ENCODE data around the gene ABHD17A. TPM values are rescaled to one million over a fixed set of nuclear protein-coding genes. Genes with fewer than 3 reads are reported as not detected.

Gene ABHD17A
- total and polyA plus RNA-seq, 9 of the 15 experiments (the other 6 are each of a cell fraction or from before 2014, with no cell fraction given) = 0.04 to 135 (median 21.8) TPM; not detected in 1

GRCh38 chr19:1905863-1906375 lies 20.6 kb upstream of the ABHD17A start (continued):
- TF ChIP-seq, protein P1, sequence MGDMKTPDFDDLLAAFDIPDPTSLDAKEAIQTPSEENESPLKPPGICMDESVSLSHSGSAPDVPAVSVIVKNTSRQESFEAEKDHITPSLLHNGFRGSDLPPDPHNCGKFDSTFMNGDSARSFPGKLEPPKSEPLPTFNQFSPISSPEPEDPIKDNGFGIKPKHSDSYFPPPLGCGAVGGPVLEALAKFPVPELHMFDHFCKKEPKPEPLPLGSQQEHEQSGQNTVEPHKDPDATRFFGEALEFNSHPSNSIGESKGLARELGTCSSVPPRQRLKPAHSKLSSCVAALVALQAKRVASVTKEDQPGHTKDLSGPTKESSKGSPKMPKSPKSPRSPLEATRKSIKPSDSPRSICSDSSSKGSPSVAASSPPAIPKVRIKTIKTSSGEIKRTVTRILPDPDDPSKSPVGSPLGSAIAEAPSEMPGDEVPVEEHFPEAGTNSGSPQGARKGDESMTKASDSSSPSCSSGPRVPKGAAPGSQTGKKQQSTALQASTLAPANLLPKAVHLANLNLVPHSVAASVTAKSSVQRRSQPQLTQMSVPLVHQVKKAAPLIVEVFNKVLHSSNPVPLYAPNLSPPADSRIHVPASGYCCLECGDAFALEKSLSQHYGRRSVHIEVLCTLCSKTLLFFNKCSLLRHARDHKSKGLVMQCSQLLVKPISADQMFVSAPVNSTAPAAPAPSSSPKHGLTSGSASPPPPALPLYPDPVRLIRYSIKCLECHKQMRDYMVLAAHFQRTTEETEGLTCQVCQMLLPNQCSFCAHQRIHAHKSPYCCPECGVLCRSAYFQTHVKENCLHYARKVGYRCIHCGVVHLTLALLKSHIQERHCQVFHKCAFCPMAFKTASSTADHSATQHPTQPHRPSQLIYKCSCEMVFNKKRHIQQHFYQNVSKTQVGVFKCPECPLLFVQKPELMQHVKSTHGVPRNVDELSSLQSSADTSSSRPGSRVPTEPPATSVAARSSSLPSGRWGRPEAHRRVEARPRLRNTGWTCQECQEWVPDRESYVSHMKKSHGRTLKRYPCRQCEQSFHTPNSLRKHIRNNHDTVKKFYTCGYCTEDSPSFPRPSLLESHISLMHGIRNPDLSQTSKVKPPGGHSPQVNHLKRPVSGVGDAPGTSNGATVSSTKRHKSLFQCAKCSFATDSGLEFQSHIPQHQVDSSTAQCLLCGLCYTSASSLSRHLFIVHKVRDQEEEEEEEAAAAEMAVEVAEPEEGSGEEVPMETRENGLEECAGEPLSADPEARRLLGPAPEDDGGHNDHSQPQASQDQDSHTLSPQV (IDR thresholded peaks at IDR 0.05) = 0 out of 2 replicates have a peak, but pooled peaks have one; percentile 2
- TF ChIP-seq HIVEP1 (CRISPR knock-in tag; IDR thresholded peaks at IDR 0.05) (no peak), FOXP4 (CRISPR knock-in tag; IDR thresholded peaks at IDR 0.05; ENCODE audit: borderline replicate concordance) (no peak), NR1H2 (CRISPR knock-in tag; IDR thresholded peaks at IDR 0.05) (0 out of 2 replicates have a peak, but pooled peaks have one; percentile 38), BHLHE40 (IDR thresholded peaks at IDR 0.05; ENCODE audit: low read length) (no peak), PHF20 (IDR thresholded peaks at IDR 0.05; ENCODE audit: partially characterized antibody) (no peak), ZC3H8 (IDR thresholded peaks at IDR 0.05) (no peak), CBFA2T2 (conservative IDR thresholded peaks at IDR 0.05) (no peak), FOXK1 (CRISPR knock-in tag; IDR thresholded peaks at IDR 0.05; ENCODE audit: borderline replicate concordance) (no peak; the same call in 1 of the 2 replicates), HDAC2 (IDR thresholded peaks at IDR 0.05) (peak; percentile 6), SMAD1 (IDR thresholded peaks at IDR 0.05; ENCODE audit: low read depth, low read length, partially characterized antibody) (no peak)
- TF ChIP-seq, protein P2, sequence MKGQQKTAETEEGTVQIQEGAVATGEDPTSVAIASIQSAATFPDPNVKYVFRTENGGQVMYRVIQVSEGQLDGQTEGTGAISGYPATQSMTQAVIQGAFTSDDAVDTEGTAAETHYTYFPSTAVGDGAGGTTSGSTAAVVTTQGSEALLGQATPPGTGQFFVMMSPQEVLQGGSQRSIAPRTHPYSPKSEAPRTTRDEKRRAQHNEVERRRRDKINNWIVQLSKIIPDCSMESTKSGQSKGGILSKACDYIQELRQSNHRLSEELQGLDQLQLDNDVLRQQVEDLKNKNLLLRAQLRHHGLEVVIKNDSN (CRISPR knock-in tag; IDR thresholded peaks at IDR 0.05) = no peak
- TF ChIP-seq, protein P3, sequence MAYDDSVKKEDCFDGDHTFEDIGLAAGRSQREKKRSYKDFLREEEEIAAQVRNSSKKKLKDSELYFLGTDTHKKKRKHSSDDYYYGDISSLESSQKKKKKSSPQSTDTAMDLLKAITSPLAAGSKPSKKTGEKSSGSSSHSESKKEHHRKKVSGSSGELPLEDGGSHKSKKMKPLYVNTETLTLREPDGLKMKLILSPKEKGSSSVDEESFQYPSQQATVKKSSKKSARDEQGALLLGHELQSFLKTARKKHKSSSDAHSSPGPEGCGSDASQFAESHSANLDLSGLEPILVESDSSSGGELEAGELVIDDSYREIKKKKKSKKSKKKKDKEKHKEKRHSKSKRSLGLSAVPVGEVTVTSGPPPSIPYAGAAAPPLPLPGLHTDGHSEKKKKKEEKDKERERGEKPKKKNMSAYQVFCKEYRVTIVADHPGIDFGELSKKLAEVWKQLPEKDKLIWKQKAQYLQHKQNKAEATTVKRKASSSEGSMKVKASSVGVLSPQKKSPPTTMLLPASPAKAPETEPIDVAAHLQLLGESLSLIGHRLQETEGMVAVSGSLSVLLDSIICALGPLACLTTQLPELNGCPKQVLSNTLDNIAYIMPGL (CRISPR knock-in tag; IDR thresholded peaks at IDR 0.05) = no peak
- TF ChIP-seq, protein P4, sequence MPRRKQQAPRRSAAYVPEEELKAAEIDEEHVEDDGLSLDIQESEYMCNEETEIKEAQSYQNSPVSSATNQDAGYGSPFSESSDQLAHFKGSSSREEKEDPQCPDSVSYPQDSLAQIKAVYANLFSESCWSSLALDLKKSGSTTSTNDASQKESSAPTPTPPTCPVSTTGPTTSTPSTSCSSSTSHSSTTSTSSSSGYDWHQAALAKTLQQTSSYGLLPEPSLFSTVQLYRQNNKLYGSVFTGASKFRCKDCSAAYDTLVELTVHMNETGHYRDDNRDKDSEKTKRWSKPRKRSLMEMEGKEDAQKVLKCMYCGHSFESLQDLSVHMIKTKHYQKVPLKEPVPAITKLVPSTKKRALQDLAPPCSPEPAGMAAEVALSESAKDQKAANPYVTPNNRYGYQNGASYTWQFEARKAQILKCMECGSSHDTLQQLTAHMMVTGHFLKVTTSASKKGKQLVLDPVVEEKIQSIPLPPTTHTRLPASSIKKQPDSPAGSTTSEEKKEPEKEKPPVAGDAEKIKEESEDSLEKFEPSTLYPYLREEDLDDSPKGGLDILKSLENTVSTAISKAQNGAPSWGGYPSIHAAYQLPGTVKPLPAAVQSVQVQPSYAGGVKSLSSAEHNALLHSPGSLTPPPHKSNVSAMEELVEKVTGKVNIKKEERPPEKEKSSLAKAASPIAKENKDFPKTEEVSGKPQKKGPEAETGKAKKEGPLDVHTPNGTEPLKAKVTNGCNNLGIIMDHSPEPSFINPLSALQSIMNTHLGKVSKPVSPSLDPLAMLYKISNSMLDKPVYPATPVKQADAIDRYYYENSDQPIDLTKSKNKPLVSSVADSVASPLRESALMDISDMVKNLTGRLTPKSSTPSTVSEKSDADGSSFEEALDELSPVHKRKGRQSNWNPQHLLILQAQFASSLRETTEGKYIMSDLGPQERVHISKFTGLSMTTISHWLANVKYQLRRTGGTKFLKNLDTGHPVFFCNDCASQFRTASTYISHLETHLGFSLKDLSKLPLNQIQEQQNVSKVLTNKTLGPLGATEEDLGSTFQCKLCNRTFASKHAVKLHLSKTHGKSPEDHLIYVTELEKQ (CRISPR knock-in tag; IDR thresholded peaks at IDR 0.05) = no peak

All from K562 (cell line).